NCI-H2196 (cell line): ENCODE results near the gene ETFBKMT.

ENCODE experiments used
- DNase-seq: peaks from one replicate; lab custom pipeline; 2025; ENCODE audit not compliant: unreplicated experiment; lab: John Stamatoyannopoulos, UW

Gene ETFBKMT, protein sequence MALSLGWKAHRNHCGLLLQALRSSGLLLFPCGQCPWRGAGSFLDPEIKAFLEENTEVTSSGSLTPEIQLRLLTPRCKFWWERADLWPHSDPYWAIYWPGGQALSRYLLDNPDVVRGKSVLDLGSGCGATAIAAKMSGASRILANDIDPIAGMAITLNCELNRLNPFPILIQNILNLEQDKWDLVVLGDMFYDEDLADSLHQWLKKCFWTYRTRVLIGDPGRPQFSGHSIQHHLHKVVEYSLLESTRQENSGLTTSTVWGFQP

DNA sequence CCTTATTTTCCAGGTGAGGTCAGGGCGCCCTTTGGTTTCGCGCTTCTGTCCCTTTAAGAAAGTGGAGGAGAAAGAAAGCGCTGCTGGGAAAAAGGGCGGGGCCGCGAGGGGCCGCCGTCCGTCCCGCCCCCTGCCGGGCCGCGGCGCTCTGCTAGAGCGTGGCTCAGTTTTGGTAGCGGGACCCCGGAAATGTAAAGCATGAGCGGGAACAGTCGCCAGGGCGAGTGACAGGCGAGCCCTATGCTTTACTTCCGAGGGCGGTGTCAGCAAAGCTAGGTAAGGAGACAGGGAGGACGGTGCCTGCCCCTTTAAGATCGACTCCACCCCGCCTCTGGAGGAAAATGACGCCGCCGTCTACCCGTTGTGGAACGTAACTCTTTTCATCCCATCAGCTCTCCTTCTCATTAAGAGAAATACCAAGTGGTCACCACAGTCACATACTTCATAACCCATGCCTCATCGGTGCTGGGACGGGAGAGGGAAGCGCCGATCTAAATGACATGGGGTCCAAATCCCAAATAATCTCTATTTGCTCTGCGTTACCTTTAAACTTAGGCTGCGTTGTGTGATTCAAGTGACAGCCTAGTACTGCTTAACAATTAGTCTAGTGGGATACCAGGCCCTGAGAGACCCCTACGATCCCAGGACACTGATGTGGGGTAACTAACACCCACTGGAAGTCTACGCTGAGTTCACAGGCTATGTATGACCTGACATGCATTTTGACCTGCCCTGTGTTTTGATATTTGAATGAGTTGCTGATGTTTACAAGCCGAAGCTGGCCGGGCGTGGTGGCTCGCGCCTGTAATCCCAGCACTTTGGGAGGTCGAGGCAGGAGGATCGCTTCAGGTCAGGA, at the start of gene ETFBKMT:
TSS of gene ETFBKMT (plus strand) at position 602 of the 856 bp plus-strand sequence. CDS start 2,266 bp downstream, outside the sequence.
- DNase-seq = peak; percentile 91

DNA sequence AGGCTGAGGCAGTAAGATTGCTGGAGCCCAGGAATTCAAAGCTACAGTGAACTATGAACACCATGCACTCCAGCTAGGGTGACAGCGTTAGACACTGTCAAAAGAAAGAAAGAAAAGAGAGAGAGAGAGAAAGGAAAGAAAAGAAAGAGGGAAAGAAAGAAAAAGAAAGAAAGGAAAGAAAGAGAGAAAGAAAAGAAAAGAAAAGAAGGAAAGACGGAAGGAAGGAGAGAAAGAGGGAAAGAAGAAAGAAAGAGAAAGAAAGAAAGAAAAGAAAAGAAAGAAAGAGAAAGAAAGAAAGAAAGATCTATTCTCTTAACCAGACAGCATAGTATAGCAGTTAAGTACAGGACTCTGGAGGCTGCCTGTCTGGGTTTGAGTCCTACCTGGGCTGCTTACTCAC, 46.7 kb upstream of the ETFBKMT start:
- DNase-seq = no peak

DNA sequence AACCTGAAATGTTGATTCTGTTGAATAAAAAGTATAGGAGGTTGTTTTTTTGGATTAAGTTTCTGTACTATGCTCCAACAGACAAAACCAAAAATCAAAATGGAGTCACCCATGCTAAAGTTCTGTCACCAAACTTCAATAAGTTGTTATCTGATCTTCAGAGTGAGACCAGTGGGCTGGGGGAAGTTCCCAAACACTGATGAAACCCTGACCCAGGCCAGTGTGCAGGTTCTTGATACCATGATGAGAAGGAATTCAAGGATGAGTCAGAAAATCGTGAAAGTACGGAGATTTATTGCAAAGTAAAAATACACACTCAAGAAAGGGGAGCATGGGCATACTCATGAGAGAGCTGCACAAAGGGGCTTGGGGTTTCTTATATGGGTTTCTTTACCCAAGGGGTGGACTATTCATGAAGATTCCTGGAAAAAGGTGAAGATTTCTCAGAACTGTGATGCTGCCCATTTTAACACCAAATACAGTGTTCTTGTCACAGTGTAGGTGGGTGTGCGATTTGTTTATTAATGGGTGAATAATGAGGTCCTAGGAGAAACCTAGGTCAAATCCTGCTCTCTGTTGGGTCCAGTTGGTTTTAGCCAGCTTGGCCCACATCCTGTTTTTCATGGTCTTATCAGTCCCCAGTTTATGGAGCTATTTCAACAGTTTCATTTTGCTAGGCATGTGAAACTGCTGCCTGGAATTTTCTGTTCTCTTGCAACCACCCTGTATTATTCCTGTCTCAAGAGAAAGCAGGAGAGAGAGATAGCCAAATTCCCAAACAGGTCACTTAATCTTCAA, 41.1 kb upstream of the ETFBKMT start:
- DNase-seq = no peak

DNA sequence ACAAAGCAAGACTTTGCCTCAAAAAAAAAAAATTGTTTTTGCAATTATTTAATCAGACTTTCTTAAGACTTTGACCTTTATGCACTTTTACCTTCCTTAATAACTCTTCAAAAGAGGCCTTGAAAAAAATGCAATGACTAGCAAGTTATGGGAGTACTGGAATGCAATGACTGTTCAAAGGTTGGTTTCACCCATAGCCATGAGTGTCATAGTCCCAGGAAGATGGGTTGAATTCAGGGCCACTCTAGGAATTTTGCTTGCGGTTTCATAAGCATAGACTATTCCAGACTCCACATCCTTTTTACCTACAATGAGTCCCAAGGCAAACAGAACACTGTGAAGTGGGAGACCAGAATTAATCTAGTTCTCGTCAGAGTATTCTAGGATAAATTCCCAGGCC, 39.2 kb upstream of the ETFBKMT start:
- no peak for DNase-seq

DNA sequence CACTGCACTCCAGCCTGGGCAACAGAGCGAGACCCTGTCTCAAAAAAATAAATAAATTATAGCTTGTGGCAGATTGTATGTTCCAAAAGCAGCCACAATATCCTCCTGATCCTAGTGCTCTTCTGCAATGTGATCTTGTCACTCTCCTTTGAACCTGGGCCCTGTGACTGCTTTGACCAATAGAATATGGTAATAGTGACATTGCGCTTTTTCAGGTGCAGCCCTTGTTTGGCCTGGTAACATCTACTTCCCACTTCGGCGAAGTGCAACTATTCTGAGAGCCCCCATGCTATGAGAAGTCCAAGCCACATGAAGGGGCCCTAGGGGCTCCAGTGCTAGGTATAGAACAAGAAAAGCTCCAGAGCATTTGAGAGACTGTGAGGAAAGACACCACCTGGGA, 37.5 kb upstream of the ETFBKMT start:
- DNase-seq = no peak

DNA sequence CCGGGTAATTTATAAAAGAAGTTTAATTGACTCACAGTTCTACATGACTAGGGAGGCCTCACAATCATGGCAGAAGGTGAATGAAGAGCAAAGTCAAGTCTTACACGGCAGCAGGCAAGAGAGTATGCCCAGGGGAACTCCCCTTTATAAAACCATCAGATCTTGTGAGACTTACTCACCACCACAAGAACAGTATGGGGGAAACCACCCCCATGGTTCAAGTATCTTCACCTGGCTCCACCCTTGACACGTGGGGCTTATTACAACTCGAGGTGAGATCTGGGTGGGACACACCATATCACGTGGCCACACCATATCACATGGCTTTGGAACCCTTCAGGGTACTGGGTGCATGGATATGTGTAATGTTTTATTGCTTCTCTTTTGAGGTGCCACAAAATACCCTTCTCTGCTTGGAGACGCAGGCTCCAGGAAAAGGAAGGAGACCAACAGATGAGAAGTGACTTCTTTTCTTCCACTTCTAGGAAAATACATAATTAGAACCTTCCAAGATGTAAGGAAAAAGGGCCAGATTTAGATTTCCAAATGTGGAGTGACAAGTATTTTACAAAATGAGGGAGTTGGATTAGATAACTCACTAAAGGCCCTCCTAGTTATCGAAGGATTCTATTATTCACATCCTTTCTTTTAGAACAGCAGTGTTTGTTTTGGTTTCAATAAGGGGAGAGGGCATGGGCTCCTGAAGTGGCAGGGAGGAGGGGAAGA, 33.1 kb upstream of the ETFBKMT start:
- no peak for DNase-seq

DNA sequence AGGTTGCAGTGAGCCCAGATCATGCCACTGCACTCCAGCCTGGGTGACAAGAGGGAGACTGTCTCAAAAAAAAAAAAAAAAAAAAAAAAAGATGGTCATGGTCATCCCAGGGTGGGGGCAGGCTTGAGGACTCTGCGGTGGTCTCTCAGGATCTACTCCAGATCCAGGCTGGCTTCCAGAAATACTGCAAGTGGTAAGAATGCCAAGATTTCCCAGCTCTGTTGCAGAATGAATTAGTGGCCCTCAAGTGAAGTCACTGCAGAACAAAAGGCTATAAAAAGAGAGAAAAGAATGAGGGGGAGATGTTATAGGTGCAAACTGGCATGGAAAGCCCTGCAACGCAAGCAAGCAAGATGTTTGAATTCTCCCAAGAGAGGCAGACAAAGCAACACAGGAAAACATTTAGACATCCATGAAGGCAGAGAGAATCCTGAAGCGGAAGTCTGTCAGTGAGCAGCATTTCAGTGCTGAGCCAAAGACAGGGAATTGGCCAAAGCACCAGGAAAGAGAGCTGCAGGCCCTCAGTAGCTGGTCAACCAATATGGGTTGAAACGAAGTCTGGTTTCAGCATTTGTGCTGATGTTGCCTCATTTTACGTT, 31.9 kb upstream of the ETFBKMT start:
- DNase-seq = no peak

DNA sequence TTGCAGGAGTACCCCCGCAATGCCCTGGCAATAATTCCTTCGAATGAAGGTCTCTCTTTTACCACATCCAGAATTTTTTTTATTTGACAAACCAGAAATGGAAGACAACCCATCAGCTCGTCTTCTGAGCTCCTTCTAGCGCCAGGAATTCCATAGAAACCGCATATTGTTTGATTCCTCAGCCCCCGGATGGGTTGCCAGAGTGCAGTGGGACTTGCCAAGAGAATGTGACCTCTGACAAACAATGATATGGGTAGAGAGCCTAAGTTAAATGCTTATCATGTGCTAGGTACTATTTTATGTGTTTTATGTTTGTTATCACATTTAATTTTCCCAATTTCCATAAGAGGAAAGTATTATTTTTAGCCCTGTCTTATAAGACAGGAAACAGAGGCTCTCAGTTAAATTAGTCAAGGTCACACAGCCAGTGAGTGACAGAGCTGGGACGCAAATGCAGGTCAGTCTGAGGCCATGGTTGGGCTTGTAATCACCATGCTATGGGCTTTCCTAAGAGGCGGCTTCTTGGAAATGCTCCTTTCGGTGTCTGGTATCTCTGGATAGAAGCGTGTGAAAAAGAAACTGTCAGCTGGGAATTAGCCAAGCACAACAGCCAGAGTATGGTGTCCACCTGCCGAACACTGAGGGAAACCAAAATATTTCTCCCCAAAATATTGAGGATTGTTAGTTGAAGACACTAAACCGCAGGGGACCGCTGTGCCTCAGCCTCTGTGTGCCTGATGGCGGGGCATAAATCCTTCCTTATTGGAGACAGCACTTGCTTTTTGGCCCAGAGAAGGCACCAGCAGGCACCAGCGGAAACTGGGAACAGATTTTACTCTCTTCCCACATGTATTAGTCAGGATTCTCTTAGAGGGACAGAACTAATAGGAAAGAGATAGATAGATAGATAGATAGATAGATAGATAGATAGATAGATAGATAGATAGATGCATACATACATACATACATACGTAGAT, 29.4 kb upstream of the ETFBKMT start:
- no peak for DNase-seq

DNA sequence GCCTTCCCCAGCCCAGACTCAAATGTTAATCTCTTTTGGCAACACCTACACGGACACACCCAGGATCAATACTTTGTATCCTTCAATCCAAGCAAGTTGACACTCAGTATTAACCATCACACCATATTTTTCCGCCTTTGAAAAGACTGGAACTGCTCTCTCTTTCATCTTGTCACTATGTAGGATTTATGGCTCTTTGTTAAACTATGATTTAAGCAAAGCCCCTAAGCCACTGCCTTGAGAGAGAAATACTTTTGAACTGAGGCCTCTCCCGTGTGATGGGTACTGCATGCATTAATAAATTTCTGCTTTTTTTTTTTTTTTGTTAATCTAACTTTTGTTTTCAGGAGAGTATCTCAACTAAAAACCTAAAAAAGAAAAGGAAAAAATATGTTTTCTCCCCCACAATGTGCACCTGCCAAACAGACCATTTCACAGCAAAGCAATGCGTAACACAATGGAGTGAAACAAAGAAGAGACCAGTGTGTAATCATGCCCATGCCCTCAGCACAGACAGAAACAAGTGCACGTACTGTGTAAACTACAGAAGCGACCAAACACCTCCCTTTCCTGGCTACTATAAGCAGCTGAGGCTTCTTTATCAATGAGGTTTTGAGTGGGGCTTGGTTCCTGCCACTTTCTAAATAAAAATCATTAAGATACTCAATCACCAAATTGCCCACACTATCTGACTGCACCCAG, 28.3 kb upstream of the ETFBKMT start:
- no peak for DNase-seq

DNA sequence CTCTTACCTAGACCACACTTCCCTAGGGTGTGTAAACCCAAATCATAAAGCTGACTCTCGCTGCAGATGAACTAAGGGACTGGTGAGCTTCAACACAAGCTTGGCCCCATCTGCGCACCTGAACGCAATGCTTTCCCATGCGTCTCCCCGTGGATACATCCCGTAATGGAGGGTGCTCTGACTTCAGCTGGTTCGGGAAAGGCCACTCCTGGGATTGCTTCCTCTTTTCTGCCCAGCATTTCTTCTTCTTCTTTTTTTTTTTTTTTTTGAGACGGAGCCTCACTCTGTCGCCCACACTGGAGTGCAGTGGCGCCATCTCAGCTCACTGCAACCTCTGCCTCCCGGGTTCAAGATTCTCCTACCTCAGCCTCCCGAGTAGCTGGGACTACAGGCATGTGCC, 27.7 kb upstream of the ETFBKMT start:
- no peak for DNase-seq

DNA sequence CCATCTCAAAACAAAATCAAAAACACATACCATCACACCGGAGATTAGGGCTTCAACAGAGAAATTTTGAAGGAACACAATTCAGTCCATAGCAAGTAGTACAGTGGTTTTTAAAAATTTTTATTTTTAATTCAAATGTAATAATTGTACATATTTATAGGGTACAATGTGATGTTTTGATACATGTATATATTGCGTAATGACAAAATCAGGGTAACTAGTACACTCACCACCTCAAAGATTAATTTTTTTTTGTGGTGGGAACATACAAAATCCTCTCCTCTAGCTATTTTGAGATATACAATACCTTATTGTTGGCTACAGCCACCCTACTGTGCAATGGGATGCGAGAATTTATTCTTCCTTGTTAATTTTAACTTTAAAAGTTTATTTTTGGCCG, 26.0 kb upstream of the ETFBKMT start:
- DNase-seq = no peak

DNA sequence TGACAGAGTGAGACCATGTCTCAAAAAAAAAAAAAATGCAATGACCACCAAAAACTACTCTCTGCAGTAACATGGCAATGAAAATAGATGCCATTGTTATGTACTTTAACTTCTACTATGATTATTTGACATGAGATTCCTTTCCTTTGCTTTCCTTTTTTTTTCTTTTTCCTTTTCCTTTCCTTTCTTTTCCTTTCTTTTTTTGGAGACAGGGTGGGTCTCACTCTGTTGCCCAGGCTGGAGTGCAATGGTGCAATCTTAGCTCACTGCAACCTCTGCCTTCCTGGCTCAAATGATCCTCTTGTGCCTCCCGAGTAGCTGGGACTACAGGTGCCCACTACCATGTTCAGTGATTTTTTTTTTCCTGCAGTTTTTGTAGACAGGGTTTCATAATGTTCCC, 24.9 kb upstream of the ETFBKMT start:
- DNase-seq = no peak

DNA sequence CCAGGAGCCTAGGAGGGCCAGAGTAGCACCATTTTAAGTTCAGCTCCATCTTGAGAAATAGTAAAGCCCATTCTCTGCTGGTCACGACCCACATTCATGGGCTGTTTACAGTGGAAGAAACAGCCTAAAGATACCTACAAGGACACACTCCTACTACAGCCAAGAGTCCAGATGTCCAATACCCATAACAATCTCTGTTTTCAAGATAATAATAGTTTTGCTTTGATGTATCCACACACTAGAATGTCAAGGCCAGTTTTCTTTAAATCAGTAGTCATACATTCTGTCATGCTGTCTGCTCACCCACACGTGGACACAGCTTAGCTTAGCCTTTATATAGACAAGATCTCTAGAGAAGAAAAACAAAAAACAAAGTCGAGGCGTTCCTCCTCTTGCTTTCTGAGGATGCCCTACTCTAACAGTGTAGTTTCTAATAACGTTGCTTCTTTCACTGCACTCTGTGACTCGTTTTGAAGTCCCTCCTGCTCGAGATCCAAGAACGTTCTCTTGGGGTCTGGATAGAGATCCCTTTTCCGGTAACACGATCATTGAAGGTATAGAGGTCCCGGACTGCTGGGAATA, 17.9 kb upstream of the ETFBKMT start:
- no peak for DNase-seq

DNA sequence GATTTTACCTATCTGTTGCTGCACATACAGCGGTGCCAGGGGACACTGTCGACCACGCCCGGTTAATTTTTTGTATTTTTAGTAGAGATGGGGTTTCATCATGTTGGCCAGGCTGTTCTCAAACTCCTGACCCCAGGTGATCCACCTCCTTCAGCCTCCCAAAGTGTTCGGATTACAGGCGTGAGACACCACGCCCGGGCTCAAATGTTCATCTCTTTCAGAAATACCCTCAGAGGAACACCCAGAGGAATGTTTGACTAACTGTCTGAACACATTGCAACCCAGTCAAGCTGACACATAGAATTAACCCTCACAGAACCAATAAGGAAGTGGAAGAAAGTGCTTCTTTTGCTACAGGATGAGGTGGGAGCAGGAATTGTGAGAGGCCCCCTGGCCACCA, 15.0 kb upstream of the ETFBKMT start:
- no peak for DNase-seq

DNA sequence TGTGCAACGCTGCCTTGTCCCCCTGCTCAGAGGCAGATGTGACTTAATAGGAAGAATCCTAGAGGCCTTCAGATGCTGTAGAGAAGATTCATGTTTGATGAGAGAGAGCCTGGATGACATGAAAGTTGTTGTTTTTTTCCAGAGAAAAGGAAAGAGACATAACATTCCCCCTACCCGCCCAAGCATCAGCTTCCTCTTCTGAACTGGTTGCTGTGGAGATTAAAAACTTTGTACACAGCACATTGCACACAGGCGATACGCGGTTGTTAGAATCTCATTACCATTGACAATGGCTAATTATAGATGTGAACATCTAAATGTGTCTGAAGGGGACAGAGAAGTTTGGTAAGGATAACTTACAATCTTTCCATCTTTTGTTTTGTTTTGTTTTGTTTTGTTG, 13.6 kb upstream of the ETFBKMT start:
- DNase-seq = no peak

DNA sequence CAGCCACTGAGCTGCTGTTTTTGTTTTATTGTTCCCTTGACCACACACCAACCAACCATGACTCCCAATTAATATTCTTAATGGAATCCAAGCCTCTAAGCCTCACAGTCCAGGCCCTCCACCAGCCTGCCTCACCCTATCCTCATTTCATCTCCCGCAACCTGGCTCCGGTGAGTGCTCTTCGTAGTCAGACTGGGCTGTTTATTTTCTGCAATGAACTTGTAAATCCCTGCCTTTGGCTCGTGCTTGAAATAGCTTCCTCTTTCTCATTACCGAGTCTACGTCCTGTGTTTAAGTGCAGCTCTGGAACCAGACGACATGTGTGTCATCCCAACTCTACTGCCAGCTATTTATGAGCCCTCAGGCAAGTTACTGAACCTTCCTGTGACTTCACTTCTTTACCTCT, 12.4 kb upstream of the ETFBKMT start:
- DNase-seq = no peak

DNA sequence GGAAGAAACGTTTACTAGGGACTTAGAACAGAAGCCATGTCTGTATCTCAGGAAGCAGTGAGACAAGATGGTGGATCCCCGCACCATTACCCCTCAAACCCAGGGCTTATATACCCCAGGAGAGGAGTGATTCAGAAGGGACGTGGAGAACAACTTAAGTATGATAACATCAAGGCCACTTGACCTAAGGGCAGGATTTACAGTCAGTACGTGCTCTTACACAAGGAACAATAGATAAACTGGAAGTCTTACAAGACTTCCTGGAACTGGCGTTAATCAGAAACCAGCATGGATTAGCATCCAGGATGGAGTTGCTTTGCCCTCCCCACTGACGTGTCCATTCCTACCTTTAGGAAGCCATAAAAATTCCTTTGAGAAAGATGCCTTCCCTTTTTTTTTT, 8.6 kb upstream of the ETFBKMT start:
- no peak for DNase-seq

DNA sequence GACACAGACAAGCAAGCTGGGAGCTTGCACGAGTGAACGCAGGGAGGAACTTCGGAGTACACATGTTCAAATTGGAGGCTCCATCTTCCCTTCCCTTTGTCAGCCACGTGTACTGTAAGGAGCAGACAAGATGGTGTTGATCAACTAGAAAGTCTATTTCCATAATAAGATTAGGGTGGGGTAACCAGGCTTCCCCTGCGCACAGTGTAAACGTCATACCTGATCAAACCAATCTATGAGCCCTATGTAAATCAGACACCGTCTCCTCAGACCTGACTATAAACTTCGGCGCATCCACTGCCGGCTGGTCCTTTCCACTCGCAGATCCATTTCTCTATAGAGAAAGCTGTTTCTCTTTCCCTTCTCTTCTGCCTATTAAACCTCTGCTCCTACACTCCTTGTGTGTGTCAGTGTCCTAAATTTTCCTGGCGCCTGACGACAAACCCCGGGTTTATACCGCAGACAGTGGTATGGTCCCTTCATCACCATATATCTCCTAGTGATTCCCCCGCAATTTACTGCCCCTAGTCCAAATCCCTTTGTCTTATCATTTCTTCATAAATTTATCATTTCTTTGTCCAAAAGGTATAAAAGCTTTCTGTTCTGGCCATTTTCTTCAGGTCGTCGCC, 7.5 kb upstream of the ETFBKMT start:
- no peak for DNase-seq
